Glomerular visceral epithelial cell (primary cell): Measurements from ENCODE around the gene STAM2.
"Not testable (repeated sequence)": the region's sequence is repeated elsewhere in the genome, so short reads cannot be mapped to it uniquely, and the experiment has no call there.

Experiments used
- DNase-seq: peaks from one replicate; pipeline ENCODE4 v3.0.0-alpha.2; 2016; ENCODE audit errors: extremely low spot score

Gene STAM2

DNA sequence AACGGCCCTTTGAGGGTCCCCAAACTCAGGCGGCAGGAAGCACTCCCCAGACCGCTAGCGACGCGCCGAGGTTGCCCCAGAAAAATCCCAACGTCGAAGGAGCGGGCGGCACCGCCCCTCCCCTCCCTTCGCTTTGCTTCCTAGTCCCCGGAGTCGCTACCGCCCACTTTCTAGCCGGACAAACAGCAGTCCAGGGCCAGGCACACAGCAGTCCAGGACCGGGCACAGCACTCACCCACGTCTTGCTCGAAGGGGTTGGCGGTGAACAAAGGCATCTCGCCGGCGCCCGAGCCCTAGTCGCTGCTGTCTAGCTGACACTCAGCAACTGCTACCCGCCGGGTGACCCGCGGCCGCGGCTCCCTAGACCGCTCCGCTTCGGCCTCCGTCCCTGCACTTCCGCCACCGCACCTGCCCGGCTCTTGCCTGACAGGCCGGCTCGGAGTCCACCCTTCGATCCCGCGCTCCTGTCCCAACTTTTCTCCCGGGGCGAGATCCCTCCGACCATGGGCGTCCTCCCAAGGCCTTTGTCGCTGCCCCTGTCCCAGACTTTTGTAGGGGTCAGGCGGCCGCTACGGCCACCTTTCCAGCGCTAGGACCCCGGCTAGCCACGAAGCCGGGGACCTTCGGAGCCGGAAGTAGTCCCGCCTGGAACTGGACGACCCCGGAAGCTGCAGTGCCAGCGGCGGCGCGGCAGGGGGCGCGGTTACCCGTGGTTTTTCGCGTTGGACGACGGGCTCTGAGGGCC, at the start of gene STAM2:
TSS of gene STAM2 (minus strand) at position 396 of the 745 bp plus-strand sequence. CDS start at position 275, 121 bp downstream.
- DNase-seq: peak; percentile 96

DNA sequence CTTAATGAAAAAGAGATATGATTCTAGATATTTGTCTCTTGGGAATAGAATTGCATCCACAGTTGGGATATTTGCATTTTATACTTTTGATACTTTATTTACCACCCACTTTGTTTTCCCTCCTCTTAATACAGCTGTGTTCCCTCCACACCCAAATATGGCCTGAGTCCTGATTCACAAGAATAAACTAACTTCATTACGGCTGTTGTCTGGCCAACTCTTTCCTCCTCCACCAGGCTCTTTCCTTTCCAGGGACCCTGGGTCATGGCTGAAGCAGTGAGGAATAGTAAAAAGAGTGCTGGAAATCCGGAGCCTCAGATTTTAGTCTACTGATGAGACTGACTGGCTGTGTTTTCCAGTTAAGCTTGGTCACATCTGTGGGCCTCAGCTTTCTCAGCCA, 48.4 kb upstream of the STAM2 start:
- no peak for DNase-seq

DNA sequence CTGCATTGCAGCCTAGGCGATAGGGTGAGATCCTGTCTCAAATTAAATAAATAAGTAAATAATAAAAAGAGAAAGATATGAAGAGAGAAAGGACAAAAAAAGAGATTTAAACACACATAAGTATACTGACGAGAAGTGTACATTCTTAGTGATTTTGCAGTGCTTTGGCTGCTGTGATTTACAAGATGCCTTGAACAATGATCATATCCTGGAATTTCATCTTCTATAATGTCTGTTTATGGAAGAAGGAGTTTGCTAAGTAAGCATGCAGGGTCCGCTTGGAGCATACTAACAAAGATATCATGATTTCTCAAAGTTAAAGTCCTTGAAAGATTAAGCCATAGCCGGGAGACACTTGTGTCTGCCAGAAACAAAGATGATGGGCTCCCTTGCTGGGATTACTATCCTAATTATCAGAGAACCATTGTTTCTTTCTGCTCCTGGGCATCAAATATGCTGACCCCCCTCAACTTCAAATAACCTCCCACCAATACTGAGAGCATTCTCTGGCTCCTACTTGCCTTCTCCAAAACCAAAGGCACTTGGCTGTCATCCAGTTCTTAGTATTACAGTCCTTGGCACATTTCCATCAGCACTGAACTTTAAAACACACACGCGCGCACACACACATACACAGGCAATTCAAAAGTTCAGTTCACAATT, 47.5 kb upstream of the STAM2 start:
- DNase-seq: peak; percentile 77

DNA sequence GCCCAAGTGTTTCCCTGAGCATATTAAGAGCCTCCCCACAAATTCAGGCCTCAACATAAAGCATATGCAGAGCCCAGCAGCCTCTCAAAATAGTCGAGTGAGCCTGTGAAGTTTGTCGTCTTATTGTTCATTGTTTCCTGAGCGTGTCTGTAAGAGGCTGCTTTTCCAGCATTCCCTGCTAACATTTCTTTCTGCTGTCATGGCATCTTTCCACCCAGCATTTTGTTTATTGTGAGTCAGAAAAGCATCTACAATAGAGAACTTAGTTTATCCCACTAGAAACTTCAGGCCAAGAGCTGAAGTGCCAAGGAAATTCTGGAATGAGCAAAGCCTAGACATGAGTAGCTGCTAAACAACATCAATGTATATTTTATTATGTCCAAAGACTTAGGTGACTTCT, 46.3 kb upstream of the STAM2 start:
- DNase-seq: no peak

DNA sequence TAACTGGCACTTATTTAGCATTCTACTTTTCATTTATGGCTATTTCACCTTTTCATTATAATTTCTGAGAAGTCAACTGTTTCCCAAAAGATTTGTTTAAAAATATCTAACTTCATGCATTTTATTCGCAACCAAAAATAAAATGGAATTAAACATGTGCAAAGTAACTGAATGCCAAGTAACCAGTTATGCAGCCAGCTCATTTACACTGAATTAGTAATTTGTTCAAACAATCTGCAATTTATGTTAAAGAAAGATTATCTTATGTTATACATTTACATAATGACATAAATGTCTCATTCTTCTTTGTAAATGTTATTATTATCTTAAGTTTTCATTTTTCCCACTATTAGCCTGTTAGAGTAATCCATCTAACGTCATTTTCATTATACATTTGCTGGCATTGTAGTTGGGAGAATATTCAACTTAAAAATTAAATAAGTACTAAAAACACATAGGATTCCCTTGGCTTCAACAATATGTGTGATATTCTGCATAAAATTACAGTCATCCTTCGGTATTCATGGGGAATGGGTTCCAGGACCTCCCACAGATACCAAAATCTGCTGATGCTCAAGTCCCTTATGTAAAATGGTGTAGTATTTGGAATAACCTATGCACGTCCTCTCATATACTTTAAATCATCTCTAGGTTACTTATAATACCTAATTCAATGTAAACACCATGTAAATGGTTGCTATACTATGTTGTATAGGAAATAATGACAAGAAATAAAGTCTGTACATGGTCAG, 43.7 kb upstream of the STAM2 start:
- DNase-seq: no peak

DNA sequence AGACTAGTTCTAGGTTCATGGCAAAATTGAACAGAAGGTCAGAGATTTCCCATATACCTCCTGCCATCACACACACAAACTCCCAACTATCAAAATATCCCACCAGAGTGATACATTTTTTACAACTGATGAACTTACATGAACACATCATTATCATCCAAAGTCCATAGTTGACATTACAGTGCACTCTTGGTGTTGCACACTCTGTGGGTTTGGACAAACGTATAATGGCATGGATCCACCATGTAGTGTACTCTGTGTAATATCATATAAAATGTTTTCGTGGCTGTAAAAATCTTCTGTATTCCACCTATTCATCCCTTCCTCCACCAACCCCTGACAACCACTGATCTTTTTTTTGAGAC, 25.9 kb upstream of the STAM2 start:
- DNase-seq: no peak

DNA sequence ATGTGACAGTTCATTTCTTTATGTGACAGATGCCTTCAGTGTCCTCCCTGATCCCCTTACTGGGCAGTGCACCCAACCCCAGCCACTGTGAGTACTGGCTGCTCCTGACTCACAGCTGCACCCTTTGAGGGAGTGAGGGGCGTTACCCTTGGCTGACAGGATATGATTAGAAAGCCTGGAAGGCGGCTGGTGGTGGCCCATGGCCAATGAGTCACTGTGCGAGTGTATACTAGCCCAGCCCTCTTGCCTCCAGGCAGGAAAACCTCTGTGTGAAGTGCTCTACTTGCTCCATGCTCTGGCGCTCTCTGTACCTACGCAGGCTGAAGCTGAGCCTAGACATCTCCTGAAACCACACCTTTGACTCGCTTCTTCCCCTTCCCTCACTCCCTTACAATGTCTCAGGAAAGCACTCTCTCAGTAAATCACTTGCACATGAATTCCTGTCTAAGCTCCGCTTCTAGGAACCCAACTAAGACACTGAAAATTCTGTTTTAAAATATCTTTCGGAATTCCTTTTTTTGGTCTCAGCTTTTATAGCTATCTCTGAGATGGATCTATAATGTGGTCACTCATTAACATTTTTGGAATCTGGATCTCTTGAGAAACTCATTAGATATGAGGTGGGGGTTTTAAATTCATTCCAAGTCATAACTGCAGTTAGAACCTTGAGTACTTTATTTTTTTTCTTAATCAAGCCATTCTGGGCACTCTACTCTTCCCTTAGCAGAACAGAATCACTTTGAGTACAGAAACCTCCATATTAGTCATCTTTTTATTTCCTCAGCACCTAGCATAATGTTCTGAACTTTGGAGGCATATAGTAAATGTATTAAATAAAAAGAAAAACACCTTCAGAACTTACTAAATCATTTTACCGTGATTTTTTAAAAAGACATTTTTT, 25.3 kb upstream of the STAM2 start:
- peak; percentile 95 for DNase-seq

DNA sequence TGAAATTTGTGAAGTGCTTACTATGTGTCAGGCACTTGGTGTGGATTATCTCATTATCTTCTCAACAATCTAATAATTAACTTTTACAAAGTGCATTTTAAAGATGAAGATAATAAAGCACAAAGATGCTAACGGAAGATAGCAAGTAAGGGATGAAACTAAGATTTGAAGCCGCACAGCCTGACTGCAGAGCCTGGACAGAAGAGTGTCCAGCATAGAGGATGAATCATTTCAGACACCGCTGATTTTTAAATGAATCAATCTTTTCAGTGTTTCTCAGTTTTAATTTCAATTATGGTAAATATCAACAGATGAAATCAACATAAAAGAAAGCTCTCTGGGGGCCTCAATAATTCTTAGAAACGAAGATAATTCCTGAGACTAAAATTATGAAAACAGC, 24.5 kb upstream of the STAM2 start:
- no peak for DNase-seq

DNA sequence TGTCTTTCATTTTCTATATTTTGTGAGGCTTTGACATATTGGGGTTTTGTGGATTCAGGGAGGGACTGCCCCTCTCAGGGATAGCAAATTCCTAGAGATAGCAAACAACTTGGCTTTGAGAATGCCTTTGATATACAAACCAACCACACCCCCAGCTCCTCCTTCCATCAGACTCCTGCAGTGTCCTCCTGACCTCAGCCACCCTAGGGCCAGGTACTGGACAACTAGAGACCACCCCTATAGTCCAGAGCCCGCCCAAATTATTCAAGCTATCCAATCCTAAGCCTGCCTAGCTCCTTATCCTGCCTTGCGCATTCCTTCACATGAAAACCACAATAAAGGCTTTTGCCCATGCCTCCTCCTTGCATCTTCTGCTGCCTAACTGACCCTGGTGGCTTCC, 22.9 kb upstream of the STAM2 start:
- DNase-seq: no peak

DNA sequence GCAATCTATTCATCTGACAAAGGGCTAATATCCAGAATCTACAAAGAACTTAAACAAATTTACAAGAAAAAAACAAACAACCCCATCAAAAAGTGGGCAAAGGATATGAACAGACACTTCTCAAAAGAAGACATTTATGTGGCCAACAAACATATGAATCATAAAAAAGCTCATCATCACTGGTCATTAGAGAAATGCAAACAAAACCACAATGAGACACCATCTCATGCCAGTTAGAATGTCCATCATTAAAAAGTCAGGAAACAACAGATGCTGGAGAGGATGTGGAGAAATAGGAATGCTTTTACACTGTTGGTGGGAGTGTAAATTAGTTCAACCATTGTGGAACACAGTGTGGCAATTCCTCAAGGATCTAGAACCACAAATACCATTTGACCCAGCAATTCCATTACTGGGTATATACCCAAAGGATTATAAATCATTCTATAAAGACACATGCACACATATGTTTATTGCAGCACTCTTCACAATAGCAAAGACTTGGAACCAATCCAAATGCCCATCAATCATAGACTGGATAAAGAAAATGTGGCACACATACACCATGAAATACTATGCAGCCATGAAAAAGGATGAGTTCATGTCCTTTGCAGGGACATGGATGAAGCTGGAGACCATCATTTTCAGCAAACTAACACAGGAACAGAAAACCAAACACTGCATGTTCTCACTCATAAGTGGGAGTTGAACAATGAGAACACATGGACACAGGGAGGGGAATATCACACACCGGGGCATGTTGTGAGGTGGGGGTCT, 22.1 kb upstream of the STAM2 start:
- not testable (repeated sequence) for DNase-seq

DNA sequence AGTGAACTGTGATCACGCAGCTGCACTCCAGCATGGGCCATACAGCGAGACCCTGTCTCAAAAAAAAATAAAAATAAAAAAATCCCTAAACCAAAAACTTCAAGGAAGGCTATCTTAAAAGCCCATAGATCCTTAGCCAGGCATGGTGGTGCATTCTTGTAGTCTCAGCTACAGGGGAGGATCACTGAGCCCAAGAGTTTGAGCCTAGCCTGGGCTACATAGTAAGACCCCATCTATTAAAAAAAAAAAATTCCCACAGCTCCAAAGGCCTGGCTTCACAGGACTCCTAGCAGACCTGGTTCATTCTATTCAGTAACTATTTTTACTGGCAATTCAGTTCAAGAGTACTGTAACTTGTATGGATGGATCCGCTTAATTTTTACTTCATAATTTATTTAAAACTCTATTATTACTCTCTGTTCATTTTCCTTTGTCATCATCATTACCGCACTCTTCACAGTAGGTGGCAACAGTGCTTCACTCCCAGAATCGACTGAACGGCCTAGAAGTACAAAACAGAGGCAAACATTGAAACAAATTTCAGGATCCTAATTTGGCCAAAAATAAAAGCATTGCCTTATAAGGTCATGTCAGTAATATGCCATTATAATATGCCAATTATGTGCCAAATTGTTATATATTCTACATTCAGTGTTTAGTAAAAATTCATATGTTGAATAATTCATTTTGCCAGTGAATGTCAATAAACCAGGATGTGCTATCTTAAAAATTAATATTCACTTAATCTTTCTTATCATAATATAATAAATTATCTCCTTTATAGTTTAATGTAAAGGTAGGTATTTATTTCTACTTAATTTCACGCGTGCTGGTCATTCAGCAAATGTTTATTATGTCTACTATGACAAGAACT, 14.3 kb upstream of the STAM2 start:
- DNase-seq: peak; percentile 68

DNA sequence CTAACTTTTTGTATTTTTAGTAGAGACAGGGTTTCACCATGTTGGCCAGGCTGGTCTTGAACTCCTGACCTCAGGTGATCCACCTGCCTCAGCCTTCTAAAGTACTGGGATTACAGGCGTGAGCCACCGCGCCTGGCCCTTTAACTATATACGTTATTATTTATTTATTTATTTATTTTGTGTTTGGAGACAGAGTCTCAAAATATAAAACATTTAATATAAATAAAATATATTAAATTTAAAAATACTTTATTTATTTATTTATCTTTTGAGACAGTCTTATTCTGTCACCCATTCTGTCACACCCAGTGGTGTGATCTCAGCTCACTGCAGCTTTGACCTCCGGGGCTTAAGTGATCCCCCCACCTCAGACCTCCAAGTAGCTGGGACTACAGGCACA, 11.2 kb upstream of the STAM2 start:
- DNase-seq: not testable (repeated sequence)

DNA sequence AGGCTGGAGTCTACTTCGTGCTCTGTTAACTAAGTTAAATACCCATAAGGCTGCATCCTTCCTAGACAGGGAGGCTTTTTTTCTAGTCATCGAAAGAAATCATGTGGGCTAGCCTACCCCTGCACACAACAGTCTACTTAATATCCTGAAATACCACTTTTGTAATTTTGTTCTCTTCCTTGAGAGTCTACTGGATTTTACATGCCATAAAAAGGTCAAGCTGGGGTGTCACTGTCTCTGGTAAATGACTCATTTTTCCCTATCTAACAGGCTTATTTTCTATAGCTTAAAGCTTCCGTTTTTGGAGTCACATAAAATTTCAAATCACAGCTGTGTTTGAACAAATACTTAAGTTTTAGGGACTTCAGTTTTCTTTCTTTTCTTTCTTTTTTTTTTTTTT, 10.7 kb upstream of the STAM2 start:
- DNase-seq: no peak

DNA sequence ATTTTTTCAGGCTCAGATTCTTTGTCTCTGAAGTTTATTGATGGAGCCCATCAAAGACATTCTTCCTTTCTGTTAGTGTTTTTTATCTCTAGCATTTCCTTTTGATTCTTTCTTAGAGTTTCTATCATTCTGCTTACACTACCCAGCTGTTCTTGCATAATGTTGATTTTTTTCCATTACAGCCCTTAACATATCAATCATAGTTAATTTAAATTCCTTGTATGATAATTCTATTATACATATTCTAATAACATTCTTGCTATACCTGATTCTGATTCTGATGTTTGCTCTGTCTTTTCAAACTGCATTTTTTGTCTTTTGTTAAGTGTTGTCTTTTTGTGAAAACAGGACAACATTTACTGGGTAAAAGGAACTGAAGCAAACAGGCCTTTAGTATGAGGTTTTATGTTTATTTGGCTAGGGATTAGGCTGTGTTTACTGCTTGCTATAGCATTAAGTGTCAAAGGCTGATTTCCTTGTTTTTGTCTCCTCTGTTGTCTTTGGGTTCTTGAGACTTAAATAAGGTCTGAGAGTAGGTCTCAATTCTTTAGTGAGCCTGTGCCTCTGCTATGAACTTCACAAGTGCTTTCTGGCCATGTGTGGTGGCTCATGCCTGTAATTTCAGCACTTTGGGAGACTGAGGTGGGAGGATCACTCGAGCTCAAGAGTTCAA, 8.0 kb upstream of the STAM2 start:
- DNase-seq: no peak

DNA sequence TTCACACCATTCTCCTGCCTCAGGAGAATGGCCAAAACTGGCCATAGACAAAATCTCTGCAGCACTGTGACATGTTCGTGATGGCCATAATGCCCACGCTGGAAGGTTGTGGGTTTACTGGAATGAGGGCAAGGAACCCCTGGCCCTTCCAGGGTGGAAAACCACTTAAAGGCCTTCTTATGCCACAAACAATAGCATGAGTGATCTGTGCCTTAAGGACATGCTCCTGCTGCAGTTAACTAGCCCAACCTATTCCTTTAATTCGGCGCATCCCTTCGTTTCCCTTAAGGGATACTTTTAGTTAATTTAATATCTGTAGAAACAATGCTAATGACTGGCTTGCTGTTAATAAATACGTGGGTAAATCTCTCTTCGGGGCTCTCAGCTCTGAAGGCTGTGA, 2.1 kb upstream of the STAM2 start:
- not testable (repeated sequence) for DNase-seq

DNA sequence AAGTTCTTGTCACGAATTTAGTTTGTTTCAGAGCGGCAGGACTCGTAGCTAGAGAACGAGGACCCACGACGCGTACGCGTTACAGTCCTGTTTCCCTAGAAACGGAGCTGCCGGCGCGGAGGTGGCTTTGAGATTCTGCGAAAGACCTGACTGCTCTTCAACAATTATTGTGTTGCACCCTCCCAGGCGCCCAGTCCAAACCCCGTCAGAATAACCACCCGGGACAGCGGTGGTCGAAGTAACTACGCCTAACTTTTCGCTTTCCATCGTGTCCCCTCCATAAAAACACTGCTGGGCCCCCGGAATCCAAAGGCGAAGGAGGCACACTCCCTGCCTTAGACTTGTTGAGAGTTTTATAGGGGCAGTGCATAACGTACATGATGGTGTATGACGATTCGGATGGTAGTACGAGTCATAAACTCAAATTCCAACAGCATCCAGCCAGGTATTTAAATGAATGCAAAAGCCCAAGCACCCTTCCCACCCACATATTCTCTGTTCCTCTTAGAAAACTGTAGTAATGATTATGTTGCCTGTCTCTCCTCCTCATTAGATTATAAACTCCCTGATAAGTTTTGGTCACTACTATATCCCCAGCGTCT, 651 bp upstream of the STAM2 start:
- DNase-seq: no peak

DNA sequence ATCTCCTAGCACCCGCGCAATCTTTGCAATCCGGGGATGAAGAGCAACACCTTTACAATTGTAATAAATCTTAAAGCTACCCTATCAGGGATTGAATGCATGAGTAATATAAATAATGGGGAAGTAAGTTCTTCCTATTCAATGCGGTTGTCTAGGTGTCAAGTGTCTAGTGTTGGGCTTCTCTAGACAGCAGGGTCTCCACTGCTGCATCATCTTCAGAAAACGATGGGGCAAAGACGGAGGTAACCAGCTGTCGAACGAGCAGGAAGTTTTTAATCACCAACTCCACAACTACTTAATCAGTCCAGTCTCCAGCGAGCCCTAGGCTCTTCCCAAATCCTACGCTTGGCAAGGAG, 573 bp downstream of the STAM2 start:
- DNase-seq: no peak

DNA sequence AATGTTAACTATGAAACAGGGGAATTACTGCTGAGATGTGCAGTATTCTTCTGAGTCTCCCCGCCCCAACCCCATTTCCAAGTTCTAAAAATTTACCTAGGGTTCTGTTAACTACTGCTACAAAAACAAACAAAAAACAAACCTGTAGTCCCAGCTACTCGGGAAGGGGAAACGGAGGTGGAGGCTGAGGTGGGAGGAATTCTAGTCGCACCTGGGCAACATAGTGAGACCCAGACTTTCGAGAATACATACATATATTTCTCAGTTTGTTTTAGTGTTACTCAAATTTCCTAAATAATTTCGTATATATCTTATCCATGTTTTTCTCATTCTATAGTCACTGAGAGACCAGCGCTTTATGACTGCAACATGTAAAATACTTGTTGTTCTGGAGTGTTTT, 989 bp downstream of the STAM2 start:
- no peak for DNase-seq

DNA sequence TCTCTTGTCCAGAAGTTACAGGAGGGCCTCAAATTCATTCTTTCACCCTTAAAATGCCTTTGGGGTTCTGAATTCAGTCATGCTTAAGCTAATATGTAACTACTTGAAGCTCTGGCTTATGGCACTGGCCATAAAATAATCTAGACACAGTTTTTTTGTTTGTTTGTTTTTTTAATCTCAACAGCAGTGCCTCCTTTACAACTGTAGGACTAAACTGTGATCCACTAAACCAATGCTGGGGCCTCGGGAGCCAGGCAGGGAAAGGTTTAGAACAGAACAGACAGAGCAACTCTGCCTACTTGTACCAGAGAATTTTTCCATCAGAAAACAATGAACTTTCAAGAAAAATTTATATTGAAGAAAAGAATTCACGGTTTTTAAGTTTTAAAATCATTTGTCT, 1.7 kb downstream of the STAM2 start:
- DNase-seq: no peak
